Measurements from ENCODE around the gene BTD.
A peak's percentile ranks its signal among the peaks of the same experiment; 100 is the strongest.

The BTD gene

GRCh38 chr3:15645740-15646501, 44.4 kb downstream of the BTD start:
- no peak for TF ChIP-seq POLR2AphosphoS5 (IDR thresholded peaks at IDR 0.05; ENCODE audit: low read depth)
- TF ChIP-seq, protein P1, sequence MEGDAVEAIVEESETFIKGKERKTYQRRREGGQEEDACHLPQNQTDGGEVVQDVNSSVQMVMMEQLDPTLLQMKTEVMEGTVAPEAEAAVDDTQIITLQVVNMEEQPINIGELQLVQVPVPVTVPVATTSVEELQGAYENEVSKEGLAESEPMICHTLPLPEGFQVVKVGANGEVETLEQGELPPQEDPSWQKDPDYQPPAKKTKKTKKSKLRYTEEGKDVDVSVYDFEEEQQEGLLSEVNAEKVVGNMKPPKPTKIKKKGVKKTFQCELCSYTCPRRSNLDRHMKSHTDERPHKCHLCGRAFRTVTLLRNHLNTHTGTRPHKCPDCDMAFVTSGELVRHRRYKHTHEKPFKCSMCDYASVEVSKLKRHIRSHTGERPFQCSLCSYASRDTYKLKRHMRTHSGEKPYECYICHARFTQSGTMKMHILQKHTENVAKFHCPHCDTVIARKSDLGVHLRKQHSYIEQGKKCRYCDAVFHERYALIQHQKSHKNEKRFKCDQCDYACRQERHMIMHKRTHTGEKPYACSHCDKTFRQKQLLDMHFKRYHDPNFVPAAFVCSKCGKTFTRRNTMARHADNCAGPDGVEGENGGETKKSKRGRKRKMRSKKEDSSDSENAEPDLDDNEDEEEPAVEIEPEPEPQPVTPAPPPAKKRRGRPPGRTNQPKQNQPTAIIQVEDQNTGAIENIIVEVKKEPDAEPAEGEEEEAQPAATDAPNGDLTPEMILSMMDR (IDR thresholded peaks at IDR 0.05; ENCODE audit: insufficient read depth, low read length): no peak
- TF ChIP-seq SPI1 (IDR thresholded peaks at IDR 0.05; ENCODE audit: borderline replicate concordance, low read depth): no peak
- TF ChIP-seq REST (IDR thresholded peaks at IDR 0.05; ENCODE audit: insufficient replicate concordance, low read depth): no peak
- TF ChIP-seq GABPA (IDR thresholded peaks at IDR 0.05; ENCODE audit: low read depth): no peak
- no peaks in the 10 kb centered on the region for H3K27me3 ChIP-seq (ENCODE audit: insufficient read depth, poor library complexity, severe bottlenecking)
- no peak for DNase-seq (ENCODE audit: low read depth in 1 of 2, low spot score in 1 of 2)
- no peak overlapping the region for H3K4me3 ChIP-seq (replicated peaks; ENCODE audit: insufficient read depth, low read length)
- H3K27ac ChIP-seq (replicated peaks): no peak overlapping the region

DNA sequence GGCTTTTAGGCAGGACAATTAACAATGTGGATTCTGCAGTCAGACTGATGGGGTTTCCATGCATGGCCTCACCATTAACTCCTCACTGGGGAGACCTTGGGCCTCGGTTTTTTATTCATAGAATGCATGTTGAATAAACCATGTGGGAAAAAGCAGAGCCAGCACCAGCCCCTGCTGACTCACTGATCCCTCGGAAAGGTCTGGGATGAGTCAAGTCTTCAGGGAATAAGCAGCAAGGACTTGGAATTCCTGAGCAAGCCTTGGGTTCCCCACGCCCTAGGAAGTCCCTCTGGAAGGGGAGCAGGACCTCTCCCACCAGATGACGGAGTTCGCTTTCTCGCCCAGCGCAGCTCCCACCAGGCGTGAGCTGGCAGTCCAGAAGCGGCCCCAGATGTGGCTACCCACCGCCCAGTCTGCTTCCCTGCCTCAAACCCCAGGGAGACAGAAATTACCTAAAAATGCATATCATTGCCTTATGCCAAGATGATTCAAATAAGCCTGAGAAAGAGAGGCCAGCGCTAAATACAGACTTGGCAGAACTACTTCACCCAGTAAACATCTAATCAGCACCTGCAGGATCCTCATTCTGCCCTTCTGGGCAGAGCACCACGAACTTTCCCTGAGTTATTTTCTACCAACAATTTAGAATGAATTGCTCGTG, 45.4 kb downstream of the BTD start:
- H3K4me3 ChIP-seq (replicated peaks; ENCODE audit: insufficient read depth, low read length): no peak overlapping the region
- no peak overlapping the region for H3K27ac ChIP-seq (replicated peaks)
- no peak for DNase-seq (ENCODE audit: low read depth in 1 of 2, low spot score in 1 of 2)
- H3K27me3 ChIP-seq (ENCODE audit: insufficient read depth, poor library complexity, severe bottlenecking): no peaks in the 10 kb centered on the region
- TF ChIP-seq GABPA (IDR thresholded peaks at IDR 0.05; ENCODE audit: low read depth): no peak
- TF ChIP-seq POLR2AphosphoS5 (IDR thresholded peaks at IDR 0.05; ENCODE audit: low read depth): no peak
- TF ChIP-seq, protein P1 (IDR thresholded peaks at IDR 0.05; ENCODE audit: insufficient read depth, low read length): no peak
- no peak for TF ChIP-seq REST (IDR thresholded peaks at IDR 0.05; ENCODE audit: insufficient replicate concordance, low read depth)
- TF ChIP-seq SPI1 (IDR thresholded peaks at IDR 0.05; ENCODE audit: borderline replicate concordance, low read depth): no peak

DNA sequence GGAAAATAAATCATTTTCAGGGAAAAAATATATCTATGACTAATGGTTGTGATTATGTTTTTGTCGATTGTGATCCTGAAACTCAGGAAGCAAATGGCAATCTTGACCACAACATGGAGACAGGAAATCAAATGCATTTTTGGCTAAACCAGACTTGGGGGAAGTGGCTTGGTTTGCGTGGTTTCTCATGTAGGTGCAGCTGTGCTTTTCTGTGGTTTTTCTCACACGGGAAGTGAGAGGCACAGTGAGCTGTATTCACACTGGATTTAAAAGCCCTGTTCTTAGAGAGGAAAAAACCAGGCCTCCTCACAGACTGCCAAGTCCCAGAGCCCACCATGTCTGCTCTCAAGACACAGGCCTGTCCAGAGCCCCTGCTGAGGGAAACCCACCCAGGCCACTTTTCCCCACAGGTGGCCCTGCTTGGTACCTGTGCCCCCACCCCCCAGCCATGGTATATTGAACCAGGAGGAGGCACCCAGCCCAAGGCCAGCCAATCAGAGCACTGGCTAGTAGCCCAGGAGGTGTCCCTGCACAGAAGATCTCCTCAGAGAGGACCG, 46.1 kb downstream of the BTD start:
- peak; percentile 93 for TF ChIP-seq SPI1 (IDR thresholded peaks at IDR 0.05; ENCODE audit: borderline replicate concordance, low read depth)
- no peak for TF ChIP-seq GABPA (IDR thresholded peaks at IDR 0.05; ENCODE audit: low read depth)
- TF ChIP-seq REST (IDR thresholded peaks at IDR 0.05; ENCODE audit: insufficient replicate concordance, low read depth): no peak
- TF ChIP-seq POLR2AphosphoS5 (IDR thresholded peaks at IDR 0.05; ENCODE audit: low read depth): peak; percentile 95
- TF ChIP-seq, protein P1 (IDR thresholded peaks at IDR 0.05; ENCODE audit: insufficient read depth, low read length): no peak
- Histone ChIP-seq H3K4me3 (replicated peaks; ENCODE audit: insufficient read depth, low read length) (no peak overlapping the region), H3K27me3 (ENCODE audit: insufficient read depth, poor library complexity, severe bottlenecking) (no peaks in the 10 kb centered on the region), H3K27ac (replicated peaks) (no peak overlapping the region)
- peak in 1 of 2 experiments; percentile 87 for DNase-seq (ENCODE audit: low read depth in 1 of 2, low spot score in 1 of 2)

All from HL-60 (cell line).